GM18517 (cell line): ENCODE measurements around the gene ATMIN.

Source experiments
- ATAC-seq: cut with Tn5 transposase; IDR thresholded peaks from one replicate; pipeline ENCODE4 v1.9.1; 2021; ENCODE audit warnings: mild to moderate bottlenecking, moderate library complexity; ENCODE audit not compliant: unreplicated experiment

Gene ATMIN

GRCh38 chr16:81035398-81035974 is at the start of gene ATMIN:
ATMIN (plus strand) TSS chr16:81035842; CDS start chr16:81035871, 29 bp downstream.
- peak; percentile 61 for ATAC-seq

DNA sequence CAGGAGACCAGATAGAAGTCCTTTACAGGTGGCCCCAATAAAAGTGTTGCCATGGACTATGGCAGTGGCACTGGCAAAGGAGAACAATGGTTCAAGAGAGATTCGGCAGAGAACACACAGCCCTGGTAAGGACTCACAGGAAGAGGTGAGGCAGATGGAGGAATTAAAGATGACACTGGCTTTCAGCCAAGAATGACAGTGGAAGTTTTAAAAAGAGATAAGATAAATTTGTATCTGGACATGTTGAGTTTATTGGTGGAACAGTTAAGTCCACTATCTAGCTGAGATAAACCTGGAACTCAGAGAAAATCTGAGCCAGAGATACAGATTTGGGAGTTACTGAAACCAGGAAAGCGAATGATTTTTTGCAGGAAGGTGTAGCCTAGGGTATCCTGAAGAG is 49.1 kb upstream of the ATMIN start:
- no peak for ATAC-seq

DNA sequence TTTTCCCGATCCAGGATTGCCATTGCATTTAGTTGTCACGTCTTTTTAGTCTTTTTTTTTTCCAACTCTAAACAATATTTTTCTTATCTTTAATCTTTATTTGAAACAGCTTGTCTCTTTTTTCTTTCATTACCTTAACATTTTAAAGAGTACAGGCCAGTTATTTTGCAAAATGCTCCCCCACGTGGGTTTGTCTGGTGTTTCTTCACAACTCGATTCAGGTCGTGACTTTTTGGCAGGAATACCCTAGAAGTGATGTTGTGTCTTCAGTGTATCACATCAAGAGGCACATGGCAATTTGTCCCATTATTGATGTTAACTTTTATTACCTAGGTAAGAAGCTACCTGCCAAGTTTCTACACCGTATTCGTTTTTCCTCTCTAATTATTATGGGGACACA is 46.9 kb upstream of the ATMIN start:
- no peak for ATAC-seq

GRCh38 chr16:80989801-80990200 is 45.8 kb upstream of the ATMIN start:
- ATAC-seq = no peak

- no peak for ATAC-seq
Observed at GRCh38 chr16:80990577-80990976, 45.1 kb upstream of the ATMIN start.

DNA sequence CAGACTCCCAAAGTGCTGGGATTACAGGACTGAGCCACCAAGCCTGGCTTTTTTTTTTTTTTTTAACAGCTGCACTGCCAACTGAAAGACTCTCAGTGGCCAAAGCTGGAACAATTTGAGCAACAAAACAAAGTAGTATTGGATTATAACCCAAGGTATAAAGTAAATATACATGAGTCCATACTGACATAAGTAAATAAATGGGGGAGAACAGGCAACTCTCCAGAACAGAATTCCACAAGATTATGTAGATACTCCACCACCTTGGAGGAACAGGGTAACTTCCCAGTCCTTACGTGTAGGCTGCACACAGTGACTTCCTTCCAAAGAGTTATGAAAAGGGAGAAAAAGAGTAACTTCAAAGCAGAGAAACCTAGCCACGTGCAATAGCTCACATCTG is 44.7 kb upstream of the ATMIN start:
- ATAC-seq = no peak

GRCh38 chr16:80991792-80992430 is 43.7 kb upstream of the ATMIN start:
- ATAC-seq = no peak

- no peak for ATAC-seq
Observed at GRCh38 chr16:80992676-80993293, 42.9 kb upstream of the ATMIN start.

DNA sequence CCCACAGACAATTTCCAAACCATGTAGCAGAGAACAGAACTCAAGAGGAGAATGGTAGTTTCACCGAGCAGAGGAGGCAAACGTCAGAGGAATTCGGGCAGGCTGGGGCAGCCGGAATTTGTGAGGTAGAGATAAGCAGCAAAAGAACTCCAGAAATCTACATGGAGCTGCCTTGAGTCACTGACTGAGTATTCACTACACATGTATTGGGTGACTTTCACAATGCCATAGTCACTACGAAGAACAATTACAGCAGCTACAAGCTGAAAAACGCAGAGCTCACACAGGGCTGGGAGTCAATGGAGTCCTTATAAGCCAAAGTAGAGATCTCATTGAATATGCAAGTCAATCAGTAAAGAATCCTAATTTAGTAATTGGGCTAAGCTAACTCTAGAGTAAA is 42.3 kb upstream of the ATMIN start:
- ATAC-seq = no peak

DNA sequence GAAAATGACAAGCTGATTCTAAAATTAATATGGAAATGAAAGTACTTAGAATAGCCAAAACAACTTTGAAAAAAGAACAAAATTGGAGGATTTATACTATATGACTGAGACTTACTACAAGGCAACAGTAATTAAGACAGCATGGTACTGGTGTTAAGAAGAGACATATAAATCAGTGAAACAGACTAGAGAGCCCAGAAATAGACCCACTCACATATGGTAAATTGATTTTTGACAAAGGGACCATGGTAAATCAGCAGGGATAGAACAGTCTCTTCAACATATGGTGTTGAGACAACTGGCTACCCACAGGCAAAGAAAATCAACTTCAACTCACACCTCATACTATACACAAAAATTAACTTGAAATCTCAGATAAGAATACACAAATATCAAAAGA is 41.8 kb upstream of the ATMIN start:
- no peak for ATAC-seq

DNA sequence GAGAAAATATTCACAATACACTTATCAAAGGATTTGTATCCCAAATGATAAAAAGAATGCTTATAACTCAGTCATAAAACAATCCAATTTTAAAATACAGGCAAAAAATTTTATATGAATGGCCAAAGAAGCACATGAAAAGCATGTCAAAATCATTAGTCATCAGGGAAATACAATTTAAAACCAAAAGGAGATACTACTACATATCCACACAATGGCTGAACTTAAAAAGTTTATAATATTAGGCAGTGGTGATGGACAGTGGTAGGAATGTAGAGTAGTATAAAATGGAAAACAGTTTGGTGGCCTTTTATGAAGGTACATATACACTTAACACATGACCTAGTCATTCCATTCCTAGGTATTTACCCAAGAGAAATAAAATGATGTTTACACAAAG is 41.2 kb upstream of the ATMIN start:
- no peak for ATAC-seq

- ATAC-seq = no peak
Observed at GRCh38 chr16:80996688-80997138, 38.9 kb upstream of the ATMIN start.

- peak; percentile 75 for ATAC-seq
Observed at GRCh38 chr16:80997139-80997798, 38.4 kb upstream of the ATMIN start.

DNA sequence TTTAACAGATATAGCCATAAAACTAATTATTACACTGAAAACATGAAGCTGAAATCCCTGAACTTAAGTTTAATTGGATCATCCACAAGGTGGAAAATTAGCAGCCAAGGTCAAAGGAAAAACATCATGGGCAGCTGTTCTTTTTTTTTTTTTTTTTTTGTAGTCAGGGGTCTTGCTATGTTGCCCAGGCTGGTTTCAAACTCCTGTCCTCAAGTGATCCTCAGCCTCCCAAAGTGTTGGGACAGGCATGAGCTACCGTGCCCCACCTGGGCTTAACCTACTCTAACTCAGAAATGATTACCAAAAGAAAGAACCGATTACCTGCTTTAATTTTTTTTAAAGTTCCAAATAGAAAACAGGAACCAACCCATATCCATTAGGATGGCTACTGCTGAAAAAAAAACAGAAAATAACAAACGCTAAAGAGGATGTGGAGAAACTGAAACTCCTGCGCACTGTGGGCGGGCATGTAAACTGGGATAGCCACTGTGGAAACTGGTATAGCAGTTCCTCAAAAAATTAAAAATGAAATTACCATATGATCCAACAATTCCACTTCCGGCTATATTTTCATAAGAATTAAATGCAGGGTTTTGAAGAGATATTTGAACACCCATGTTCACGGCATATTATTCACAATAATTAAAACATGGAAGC is 37.5 kb upstream of the ATMIN start:
- no peak for ATAC-seq

GRCh38 chr16:81000873-81001272 is 34.8 kb upstream of the ATMIN start:
- no peak for ATAC-seq

DNA sequence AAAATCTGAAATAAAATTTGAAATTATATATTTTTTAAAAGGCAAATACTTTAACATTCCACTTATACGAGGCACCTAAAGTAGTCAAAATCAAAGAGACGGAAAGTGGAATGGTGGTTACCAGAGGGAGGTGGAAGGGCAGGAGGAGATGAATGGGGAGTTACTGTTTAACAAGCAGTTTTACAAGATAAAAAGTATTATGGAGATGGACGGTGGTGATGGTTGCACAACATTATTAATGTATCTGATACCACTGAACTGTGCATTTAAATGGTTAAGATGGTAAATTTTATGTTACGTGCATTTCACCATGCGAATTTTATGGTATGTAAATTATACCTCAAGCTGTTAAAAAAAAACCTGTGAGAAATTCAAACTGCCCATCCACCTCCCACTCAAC is 34.3 kb upstream of the ATMIN start:
- no peak for ATAC-seq

DNA sequence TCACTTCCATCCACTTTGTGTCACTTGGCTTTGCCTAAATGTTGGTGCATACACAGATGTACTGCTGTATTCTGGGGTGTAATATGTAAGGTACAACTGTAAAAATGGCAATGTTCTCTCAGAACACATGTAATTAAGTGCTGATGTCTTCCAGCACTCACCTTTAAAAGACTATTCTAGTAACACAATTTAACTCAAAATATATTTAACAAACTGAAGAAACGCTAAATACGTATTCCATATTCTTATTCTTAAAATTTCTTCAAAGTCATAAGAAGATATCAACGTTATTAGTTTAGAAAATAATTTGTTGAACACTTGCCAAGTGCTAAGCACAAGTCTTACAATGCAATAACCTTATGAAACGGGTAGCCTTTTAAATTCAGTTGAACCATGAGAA is 32.6 kb upstream of the ATMIN start:
- no peak for ATAC-seq

GRCh38 chr16:81003610-81004460 is 31.8 kb upstream of the ATMIN start:
- ATAC-seq = no peak

- ATAC-seq = no peak
Observed at GRCh38 chr16:81004646-81005353, 30.8 kb upstream of the ATMIN start.

- ATAC-seq = no peak
Observed at GRCh38 chr16:81005610-81006161, 30.0 kb upstream of the ATMIN start.
